ENCODE data around the gene TIFAB. TPM values are rescaled to one million over a fixed set of nuclear protein-coding genes. Genes with fewer than 3 reads are reported as not detected.
"Not testable (repeated sequence)": the region's sequence is repeated elsewhere in the genome, so short reads cannot be mapped to it uniquely, and the experiment has no call there.

The TIFAB gene, protein sequence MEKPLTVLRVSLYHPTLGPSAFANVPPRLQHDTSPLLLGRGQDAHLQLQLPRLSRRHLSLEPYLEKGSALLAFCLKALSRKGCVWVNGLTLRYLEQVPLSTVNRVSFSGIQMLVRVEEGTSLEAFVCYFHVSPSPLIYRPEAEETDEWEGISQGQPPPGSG
- total RNA-seq: 2.5 TPM
- 0.30 TPM for polyA plus RNA-seq
- long read RNA-seq, donor 1, full-length matches to known transcripts: 2 of 2 reads
- long read RNA-seq, donor 1, partial matches to known transcripts: 0 of 2 reads
- long read RNA-seq, donor 1, other reads (novel, unspliced or antisense): 0 of 2 reads
- long read RNA-seq, donor 2: 0 reads
- long read RNA-seq, donor 3: 0 reads
- long read RNA-seq, donor 4, full-length matches to known transcripts: 2 of 2 reads
- long read RNA-seq, donor 4, partial matches to known transcripts: 0 of 2 reads
- long read RNA-seq, donor 4, other reads (novel, unspliced or antisense): 0 of 2 reads
- long read RNA-seq, donor 5, full-length matches to known transcripts: 7 of 7 reads
- long read RNA-seq, donor 5, partial matches to known transcripts: 0 of 7 reads
- long read RNA-seq, donor 5, other reads (novel, unspliced or antisense): 0 of 7 reads
- long read RNA-seq, donor 6, full-length matches to known transcripts: 2 of 2 reads
- long read RNA-seq, donor 6, partial matches to known transcripts: 0 of 2 reads
- long read RNA-seq, donor 6, other reads (novel, unspliced or antisense): 0 of 2 reads
- long read RNA-seq, donor 7, full-length matches to known transcripts: 2 of 2 reads
- long read RNA-seq, donor 7, partial matches to known transcripts: 0 of 2 reads
- long read RNA-seq, donor 7, other reads (novel, unspliced or antisense): 0 of 2 reads
- long read RNA-seq, donor 8, full-length matches to known transcripts: 3 of 3 reads
- long read RNA-seq, donor 8, partial matches to known transcripts: 0 of 3 reads
- long read RNA-seq, donor 8, other reads (novel, unspliced or antisense): 0 of 3 reads
- long read RNA-seq, donor 9, full-length matches to known transcripts: 2 of 2 reads
- long read RNA-seq, donor 9, partial matches to known transcripts: 0 of 2 reads
- long read RNA-seq, donor 9, other reads (novel, unspliced or antisense): 0 of 2 reads
- long read RNA-seq, donor 10, full-length matches to known transcripts: 2 of 2 reads
- long read RNA-seq, donor 10, partial matches to known transcripts: 0 of 2 reads
- long read RNA-seq, donor 10, other reads (novel, unspliced or antisense): 0 of 2 reads

DNA sequence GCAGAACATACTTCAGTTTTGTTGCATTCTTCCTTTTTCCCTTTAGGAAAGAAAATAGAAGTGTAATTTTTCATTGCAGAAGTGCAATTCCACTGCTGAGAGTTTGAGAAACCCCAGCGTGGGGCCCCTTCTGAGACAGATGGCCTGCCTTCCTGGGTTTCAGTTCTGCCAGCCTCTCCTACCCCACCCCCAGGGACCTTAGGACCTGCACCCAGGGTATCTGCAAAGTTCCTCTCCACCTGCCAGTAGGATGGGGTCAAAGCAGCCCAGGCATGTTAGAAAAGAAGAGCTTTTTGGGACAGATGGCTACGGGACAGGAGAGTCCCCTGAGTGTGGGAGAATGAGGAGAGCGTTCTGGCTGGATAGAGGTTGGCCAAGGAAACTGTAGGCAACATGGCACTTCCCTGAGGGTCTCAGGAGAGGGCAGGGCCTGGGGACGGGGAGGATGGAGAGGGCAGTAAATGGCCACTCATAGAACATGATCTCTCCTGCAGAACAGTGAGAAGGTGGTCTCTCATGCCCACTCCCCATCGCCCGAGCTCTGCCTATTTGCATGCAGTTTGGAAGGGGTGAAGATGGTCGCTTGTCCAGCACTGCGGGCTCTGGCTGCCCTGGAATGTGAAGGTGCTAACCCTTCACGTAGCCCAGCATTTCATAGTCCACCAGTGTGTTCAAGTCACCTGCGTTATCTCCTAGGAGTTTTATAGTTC is at the start of gene TIFAB:
TIFAB (minus strand) TSS at position 31 of the 710 bp plus-strand sequence. CDS start 2,412 bp downstream, outside the sequence.
- no peaks in the 10 kb centered on the region for H3K36me3 ChIP-seq (ENCODE audit: control insufficient read depth in 2 of 2, insufficient read depth in 2 of 2, low read length in 1 of 2)
- peaks cover 0 to 2% of the 10 kb centered on the region in 2 donors for H3K4me1 ChIP-seq (ENCODE audit: control insufficient read depth in 2 of 2, insufficient read depth in 2 of 2, low read length in 2 of 2)
- H3K27me3 ChIP-seq (ENCODE audit: control insufficient read depth in 2 of 2, insufficient read depth in 1 of 2, low read length in 1 of 2): no peaks in the 10 kb centered on the region
- H3K4me3 ChIP-seq (ENCODE audit: low read length in 2 of 2): peak within 1 kb of the TSS in 1 of 2 donors; percentile 18
- no peak for DNase-seq (ENCODE audit: low read depth in 6 of 9, low spot score in 9 of 9)
- H3K27ac ChIP-seq (ENCODE audit: low read depth in 1 of 2, low read length in 1 of 2): no peak within 1 kb of the TSS
- 87% methylated on average over 10 of the region's 10 CpGs for WGBS
- H3K9me3 ChIP-seq (ENCODE audit: control insufficient read depth in 2 of 2, insufficient read depth in 1 of 2, low read length in 1 of 2): no peaks in the 10 kb centered on the region

DNA sequence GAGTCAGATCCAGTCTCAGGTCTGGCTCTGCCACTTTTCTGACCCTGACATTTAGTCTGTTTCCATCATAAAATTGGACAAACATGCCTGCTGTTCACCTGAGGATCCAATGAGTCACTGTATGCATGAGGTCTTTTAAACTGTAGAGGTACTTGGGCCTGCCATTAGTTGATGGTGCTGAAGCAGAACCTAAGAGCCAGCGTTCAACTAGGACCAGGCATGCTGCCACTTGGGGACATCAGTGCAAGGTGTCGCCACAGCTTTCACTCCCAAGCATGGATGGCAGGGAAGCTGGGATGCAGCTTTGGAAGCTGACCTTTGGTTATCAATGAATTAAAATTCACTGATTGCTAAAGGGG is 46.5 kb upstream of the TIFAB start:
- Histone ChIP-seq H3K9me3 (ENCODE audit: control insufficient read depth in 2 of 2, insufficient read depth in 1 of 2, low read length in 1 of 2) (no peaks in the 10 kb centered on the region), H3K27me3 (ENCODE audit: control insufficient read depth in 2 of 2, insufficient read depth in 1 of 2, low read length in 1 of 2) (peaks cover 6 to 50% of the 10 kb centered on the region in 2 donors), H3K4me1 (ENCODE audit: control insufficient read depth in 2 of 2, insufficient read depth in 2 of 2, low read length in 2 of 2) (peaks cover 0 to 3% of the 10 kb centered on the region in 2 donors), H3K36me3 (ENCODE audit: control insufficient read depth in 2 of 2, insufficient read depth in 2 of 2, low read length in 1 of 2) (no peaks in the 10 kb centered on the region), H3K27ac (ENCODE audit: low read depth in 1 of 2, low read length in 1 of 2) (no peak overlapping the region), H3K4me3 (ENCODE audit: low read length in 2 of 2) (no peak overlapping the region)
- 82% methylated on average over 2 of the region's 2 CpGs for WGBS
- DNase-seq (ENCODE audit: low read depth in 6 of 9, low spot score in 9 of 9): no peak

GRCh38 chr5:135497971-135498636 is 46.0 kb upstream of the TIFAB start:
- peak in 1 of 9 donors; percentile 11 for DNase-seq (ENCODE audit: low read depth in 6 of 9, low spot score in 9 of 9)
- Histone ChIP-seq H3K4me1 (ENCODE audit: control insufficient read depth in 2 of 2, insufficient read depth in 2 of 2, low read length in 2 of 2) (peaks cover 0 to 6% of the 10 kb centered on the region in 2 donors), H3K27ac (ENCODE audit: low read depth in 1 of 2, low read length in 1 of 2) (peak overlapping the region; percentile 2 to 41), H3K36me3 (ENCODE audit: control insufficient read depth in 2 of 2, insufficient read depth in 2 of 2, low read length in 1 of 2) (no peaks in the 10 kb centered on the region), H3K9me3 (ENCODE audit: control insufficient read depth in 2 of 2, insufficient read depth in 1 of 2, low read length in 1 of 2) (no peaks in the 10 kb centered on the region), H3K27me3 (ENCODE audit: control insufficient read depth in 2 of 2, insufficient read depth in 1 of 2, low read length in 1 of 2) (peaks cover 6 to 51% of the 10 kb centered on the region in 2 donors), H3K4me3 (ENCODE audit: low read length in 2 of 2) (no peak overlapping the region)
- 79% methylated on average over 8 of the region's 8 CpGs for WGBS

DNA sequence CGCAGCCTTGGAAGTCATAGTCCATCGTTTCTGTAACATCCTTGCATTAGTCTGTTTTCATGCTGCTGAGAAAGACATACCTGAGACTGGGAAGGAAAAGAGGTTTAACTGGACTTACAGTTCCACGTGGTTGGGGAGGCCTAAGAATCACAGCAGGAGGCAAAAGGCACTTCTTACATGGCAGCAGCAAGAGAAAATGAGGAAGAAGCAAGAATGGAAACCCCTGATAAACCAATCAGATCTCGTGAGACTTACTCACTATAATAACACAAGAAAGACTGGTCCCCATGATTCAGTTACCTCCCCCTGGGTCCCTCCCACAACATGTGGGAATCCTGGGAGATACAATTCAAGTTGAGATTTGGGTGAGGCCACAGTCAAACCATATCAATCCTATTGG is 43.4 kb upstream of the TIFAB start:
- not testable (repeated sequence) for H3K9me3 ChIP-seq (ENCODE audit: control insufficient read depth in 2 of 2, insufficient read depth in 1 of 2, low read length in 1 of 2); DNase-seq (ENCODE audit: low read depth in 6 of 9, low spot score in 9 of 9); H3K27ac ChIP-seq (ENCODE audit: low read depth in 1 of 2, low read length in 1 of 2); H3K36me3 ChIP-seq (ENCODE audit: control insufficient read depth in 2 of 2, insufficient read depth in 2 of 2, low read length in 1 of 2); H3K4me3 ChIP-seq (ENCODE audit: low read length in 2 of 2)
- peaks cover 22 to 70% of the 10 kb centered on the region in 2 donors for H3K27me3 ChIP-seq (ENCODE audit: control insufficient read depth in 2 of 2, insufficient read depth in 1 of 2, low read length in 1 of 2)
- 76% methylated on average over 4 of the region's 4 CpGs for WGBS
- peaks cover 0 to 27% of the 10 kb centered on the region in 2 donors for H3K4me1 ChIP-seq (ENCODE audit: control insufficient read depth in 2 of 2, insufficient read depth in 2 of 2, low read length in 2 of 2)

- Histone ChIP-seq H3K27me3 (ENCODE audit: control insufficient read depth in 2 of 2, insufficient read depth in 1 of 2, low read length in 1 of 2) (peaks cover 36 to 81% of the 10 kb centered on the region in 2 donors), H3K4me1 (ENCODE audit: control insufficient read depth in 2 of 2, insufficient read depth in 2 of 2, low read length in 2 of 2) (peaks cover 0 to 38% of the 10 kb centered on the region in 2 donors), H3K36me3 (ENCODE audit: control insufficient read depth in 2 of 2, insufficient read depth in 2 of 2, low read length in 1 of 2) (no peaks in the 10 kb centered on the region), H3K4me3 (ENCODE audit: low read length in 2 of 2) (no peak overlapping the region), H3K9me3 (ENCODE audit: control insufficient read depth in 2 of 2, insufficient read depth in 1 of 2, low read length in 1 of 2) (peaks cover 0 to 10% of the 10 kb centered on the region in 2 donors), H3K27ac (ENCODE audit: low read depth in 1 of 2, low read length in 1 of 2) (peak overlapping the region; percentile 49 to 81)
- DNase-seq (ENCODE audit: low read depth in 6 of 9, low spot score in 9 of 9): no peak
- WGBS: 93% methylated on average over 5 of the region's 5 CpGs
Measured at GRCh38 chr5:135494196-135494595, 42.0 kb upstream of the TIFAB start.

GRCh38 chr5:135493406-135494180 is 41.4 kb upstream of the TIFAB start:
- H3K27ac ChIP-seq (ENCODE audit: low read depth in 1 of 2, low read length in 1 of 2): peak overlapping the region; percentile 49 to 81
- peaks cover 0 to 41% of the 10 kb centered on the region in 2 donors for H3K4me1 ChIP-seq (ENCODE audit: control insufficient read depth in 2 of 2, insufficient read depth in 2 of 2, low read length in 2 of 2)
- peaks cover 0 to 10% of the 10 kb centered on the region in 2 donors for H3K9me3 ChIP-seq (ENCODE audit: control insufficient read depth in 2 of 2, insufficient read depth in 1 of 2, low read length in 1 of 2)
- WGBS: 88% methylated on average over 8 of the region's 8 CpGs
- DNase-seq (ENCODE audit: low read depth in 6 of 9, low spot score in 9 of 9): no peak
- no peak overlapping the region for H3K4me3 ChIP-seq (ENCODE audit: low read length in 2 of 2)
- H3K27me3 ChIP-seq (ENCODE audit: control insufficient read depth in 2 of 2, insufficient read depth in 1 of 2, low read length in 1 of 2): peaks cover 42 to 83% of the 10 kb centered on the region in 2 donors
- H3K36me3 ChIP-seq (ENCODE audit: control insufficient read depth in 2 of 2, insufficient read depth in 2 of 2, low read length in 1 of 2): no peaks in the 10 kb centered on the region

GRCh38 chr5:135492319-135492626 is 40.1 kb upstream of the TIFAB start:
- no peak overlapping the region for H3K27ac ChIP-seq (ENCODE audit: low read depth in 1 of 2, low read length in 1 of 2)
- peaks cover 0 to 38% of the 10 kb centered on the region in 2 donors for H3K4me1 ChIP-seq (ENCODE audit: control insufficient read depth in 2 of 2, insufficient read depth in 2 of 2, low read length in 2 of 2)
- WGBS: 79% methylated on average over 3 of the region's 3 CpGs
- peaks cover 0 to 10% of the 10 kb centered on the region in 2 donors for H3K9me3 ChIP-seq (ENCODE audit: control insufficient read depth in 2 of 2, insufficient read depth in 1 of 2, low read length in 1 of 2)
- no peak for DNase-seq (ENCODE audit: low read depth in 6 of 9, low spot score in 9 of 9)
- H3K4me3 ChIP-seq (ENCODE audit: low read length in 2 of 2): no peak overlapping the region
- peaks cover 54 to 86% of the 10 kb centered on the region in 2 donors for H3K27me3 ChIP-seq (ENCODE audit: control insufficient read depth in 2 of 2, insufficient read depth in 1 of 2, low read length in 1 of 2)
- no peaks in the 10 kb centered on the region for H3K36me3 ChIP-seq (ENCODE audit: control insufficient read depth in 2 of 2, insufficient read depth in 2 of 2, low read length in 1 of 2)

All from thymus (tissue), 14 donors.